HepG2 (cell line): ENCODE measurements around the gene FOSB. TPM values are rescaled to one million over a fixed set of nuclear protein-coding genes. Genes with fewer than 3 reads are reported as not detected.

Source experiments
- ATAC-seq: fragments of 200-7000 bp; cut with Tn5 transposase; 3 replicates; pipeline ENCODE4 v1.9.1; 2020; ENCODE audit warnings: mild to moderate bottlenecking, moderate library complexity
- BruUV-seq: library from RNA; stranded (reverse); fragments of 400-500 nt; replicated peaks from 2 replicates; lab custom pipeline; 2021; lab: Mats Ljungman, UMichigan
- CTCF ChIA-PET: fragments of 300-600 bp; formaldehyde crosslinking; extraction: SDS; loops from one replicate; lab custom pipeline; 2021; ENCODE audit warnings: low total read pairs, inconsistent platforms, low intra/inter-chr PET ratio; lab: Yijun Ruan, JAX
- POLR2A ChIA-PET: fragments of 350-600 bp; sonication (Branson Sonifier 250); formaldehyde crosslinking; loops from one replicate; lab custom pipeline; 2020; ENCODE audit warnings: antibody characterized with exemption, inconsistent platforms; lab: Yijun Ruan, JAX
- DNase-seq: peaks from one replicate; pipeline ENCODE4 v3.0.0-alpha.2; 2015; ENCODE audit warnings: low spot score
- FAIRE-seq: peaks from 3 replicates; lab custom pipeline; 2011; peaks lifted over from hg19 to GRCh38; lab: Jason Lieb, UNC
- H2AFZ ChIP-seq: one replicate; pipeline ENCODE4 v1.6.1; 2011; ENCODE audit warnings: low read length, inconsistent platforms
- H3K27ac ChIP-seq: fragments of 300-600 bp; 3 replicates; pipeline ENCODE4 v1.8.0; 2011; ENCODE audit warnings: mixed run types, mild to moderate bottlenecking, mixed read lengths, low read length, inconsistent platforms; ENCODE audit not compliant: insufficient read depth; ENCODE audit errors: extremely low read length
- H3K27me3 ChIP-seq, 2 experiments: fragments of 200-600 bp in 1 of 2; 2 replicates in 1 of 2; 3 replicates in 1 of 2; pipeline versions ENCODE4 v1.6.0 to v1.8.0; 2011; ENCODE audit warnings: low read length in 2 of 2, mild to moderate bottlenecking in 2 of 2, moderate library complexity in 2 of 2, inconsistent platforms in 1 of 2; ENCODE audit not compliant: insufficient read depth in 2 of 2, control insufficient read depth in 1 of 2
- H3K36me3 ChIP-seq, 2 experiments: fragments of 200-600 bp in 1 of 2; replicated peaks in 1 of 2; 2 replicates in 1 of 2; 3 replicates in 1 of 2; pipeline versions ENCODE4 v1.5.1 to v1.8.0; 2011; ENCODE audit warnings: low read length in 2 of 2, inconsistent platforms in 1 of 2; ENCODE audit not compliant: insufficient read depth in 2 of 2, control insufficient read depth in 1 of 2
- H3K4me1 ChIP-seq: 2 replicates; pipeline ENCODE4 v1.5.1; 2012; ENCODE audit warnings: low read length, inconsistent platforms; ENCODE audit not compliant: insufficient read depth
- H3K4me2 ChIP-seq: 2 replicates; pipeline ENCODE4 v1.6.0; 2011; ENCODE audit warnings: low read depth, low read length, inconsistent platforms
- H3K4me3 ChIP-seq, 3 experiments: fragments of 200-600 bp in 1 of 3; sonication (generic), shearing (Covaris generic) in 1 of 3; replicated peaks in 1 of 3; 2 replicates each; pipeline ENCODE4 v1.5.1; 2011 to 2016; ENCODE audit warnings: low read length in 3 of 3, inconsistent platforms in 2 of 3, low read depth in 2 of 3, mild to moderate bottlenecking in 2 of 3, control low read depth in 1 of 3, mixed read lengths in 1 of 3; ENCODE audit not compliant: insufficient read depth in 1 of 3
- H3K79me2 ChIP-seq: one replicate; pipeline ENCODE4 v1.6.1; 2011; ENCODE audit warnings: low read length, inconsistent platforms; ENCODE audit not compliant: insufficient read depth
- H3K9ac ChIP-seq: 2 replicates; pipeline ENCODE4 v1.6.0; 2011; ENCODE audit warnings: mild to moderate bottlenecking, low read depth, low read length, inconsistent platforms; ENCODE audit not compliant: insufficient read depth
- H3K9me3 ChIP-seq: 2 replicates; pipeline ENCODE4 v1.5.1; 2012; ENCODE audit warnings: mild to moderate bottlenecking, low read length
- H4K20me1 ChIP-seq: 2 replicates; pipeline ENCODE4 v1.6.0; 2011; ENCODE audit warnings: inconsistent platforms, mild to moderate bottlenecking, low read length, moderate library complexity; ENCODE audit not compliant: insufficient read depth
- CC2D1A ChIP-seq: sonication (generic); formaldehyde crosslinking; IDR thresholded peaks from 2 replicates; pipeline ENCODE4 v1.8.1; 2023; ENCODE audit warnings: mild to moderate bottlenecking, missing genetic modification reagents
- POLR2G ChIP-seq: fragments of 200-400 bp; formaldehyde crosslinking; IDR thresholded peaks from 2 replicates; pipeline ENCODE4 v1.6.1; 2018; ENCODE audit warnings: mild to moderate bottlenecking, low read depth, low read length, moderate library complexity
- ZNF558 ChIP-seq: sonication (generic); formaldehyde crosslinking; IDR thresholded peaks from 2 replicates; pipeline ENCODE4 v1.9.0; 2022; ENCODE audit warnings: mild to moderate bottlenecking, missing genetic modification reagents, borderline replicate concordance
- WGBS: methylation state at CpG from one replicate; pipeline ENCODE4 v1.1.6; 2017; ENCODE audit warnings: low lambda C conversion rate; 5-methylcytosine and 5-hydroxymethylcytosine counted together
- in situ Hi-C: cut with HindIII; loops from 2 replicates; pipeline ENCODE4 v1.10.0; 2017; ENCODE audit warnings: low pct_unique_long_range_greater_than_20kb; ENCODE audit not compliant: extremely low pct_ligation_motif_present
- intact Hi-C: fragments of 100-400 bp; cut with micrococcal nuclease; formaldehyde crosslinking; loops from one replicate; pipeline ENCODE4 v1.10.0; 2022; ENCODE audit not compliant: unreplicated experiment
- polyA plus RNA-seq, 8 experiments: library from polyadenylated mRNA; depleted of rRNA in 3 of 8; stranded (reverse) in 7 of 8; unstranded in 1 of 8; fragments of >200 nt; fragmentation: Illumina TruSeq in 4 of 8; extraction: Trizol in 4 of 8; gene quantifications; 2 replicates each; pipeline versions ENCODE4 v1.2.1 to v1.2.3, GENCODE V29; 2011 to 2016; ENCODE audit warnings: low read depth in 4 of 8, missing spikeins in 1 of 8, mixed read lengths in 1 of 8; ENCODE audit not compliant: insufficient read depth in 1 of 8
- total RNA-seq, 5 experiments: library from RNA; depleted of rRNA; stranded (reverse); fragments of >200 nt; fragmentation: Illumina TruSeq; extraction: Trizol; gene quantifications; 2 replicates each; pipeline ENCODE4 v1.2.3, GENCODE V29; 2016; ENCODE audit warnings: low read depth in 1 of 5
- TF ChIP-seq, protein P1 (sequence below): sonication (generic); formaldehyde crosslinking; IDR thresholded peaks from 2 replicates; pipeline ENCODE4 v1.5.1; 2020; ENCODE audit warnings: missing genetic modification reagents, mild to moderate bottlenecking, borderline replicate concordance
- TF ChIP-seq, protein P2 (sequence below): sonication (generic); formaldehyde crosslinking; IDR thresholded peaks from one replicate; pipeline ENCODE4 v1.5.1; 2020; ENCODE audit warnings: mild to moderate bottlenecking, missing genetic modification reagents; ENCODE audit errors: not compliant biosample characterization

Gene FOSB
- total and polyA plus RNA-seq, 2 of the 13 experiments (the other 11 are each of a cell fraction or from before 2014, with no cell fraction given), result 2.8 to 6.0 TPM

DNA sequence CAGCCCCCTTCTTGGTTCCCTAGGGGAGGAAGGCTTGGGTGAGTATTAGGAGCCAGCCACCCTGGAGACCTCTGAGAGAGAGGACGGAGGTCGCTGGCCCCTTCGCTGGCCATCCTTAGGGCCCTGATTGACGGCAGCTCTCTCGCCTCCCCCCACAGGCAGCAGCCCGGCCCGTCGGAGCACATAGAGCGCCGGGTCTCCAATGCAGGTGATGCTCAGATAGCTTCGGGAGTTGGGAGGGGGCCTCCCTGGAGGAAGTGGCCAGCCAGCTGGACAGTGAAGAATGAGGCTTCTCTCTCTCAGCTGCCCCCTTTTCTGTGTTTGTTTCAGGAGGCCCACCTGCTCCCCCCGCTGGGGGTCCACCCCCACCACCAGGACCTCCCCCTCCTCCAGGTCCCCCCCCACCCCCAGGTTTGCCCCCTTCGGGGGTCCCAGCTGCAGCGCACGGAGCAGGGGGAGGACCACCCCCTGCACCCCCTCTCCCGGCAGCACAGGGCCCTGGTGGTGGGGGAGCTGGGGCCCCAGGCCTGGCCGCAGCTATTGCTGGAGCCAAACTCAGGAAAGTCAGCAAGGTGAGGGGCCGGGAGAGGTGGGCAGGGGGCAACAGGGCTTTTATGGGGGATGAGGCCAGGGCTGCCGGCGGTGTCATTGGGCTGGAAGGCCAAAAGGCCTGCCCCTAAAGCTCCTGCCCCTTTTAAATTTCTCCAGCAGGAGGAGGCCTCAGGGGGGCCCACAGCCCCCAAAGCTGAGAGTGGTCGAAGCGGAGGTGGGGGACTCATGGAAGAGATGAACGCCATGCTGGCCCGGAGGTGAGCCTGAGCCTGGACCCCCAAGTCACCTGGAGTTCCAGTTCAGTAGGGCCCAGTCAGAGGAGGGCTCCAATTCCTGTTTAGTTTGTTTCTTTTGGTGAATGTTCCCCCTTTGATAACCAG is 54.5 kb downstream of the FOSB start:
- intact Hi-C loops (loop anchor here (5.0 kb wide), 1 partner anchor 35 kb away; no protein-coding TSS in a partner anchor), in situ Hi-C loops (loop anchor here (5.0 kb wide), 1 partner anchor 35 kb away; no protein-coding TSS in a partner anchor)
- no peaks in the 10 kb centered on the region for H3K9me3 ChIP-seq
- no peak for FAIRE-seq
- H3K4me1 ChIP-seq, result peaks cover 15% of the 10 kb centered on the region
- ChIA-PET CTCF (interaction anchor here (1.6 kb wide), 1 partner anchor 48 kb away, joined by 10 read pairs; no protein-coding TSS in a partner anchor), POLR2A (no interaction called here)
- peaks cover 36 to 63% of the 10 kb centered on the region in 2 experiments for H3K36me3 ChIP-seq
- H3K27ac ChIP-seq, result no peak overlapping the region
- ATAC-seq, result no peak
- H3K4me3 ChIP-seq, result no peak overlapping the region
- H3K9ac ChIP-seq, result no peak overlapping the region
- WGBS, result 100% methylated on average over 10 of the region's 24 CpGs
- H2AFZ ChIP-seq, result no peak overlapping the region
- H3K4me2 ChIP-seq, result no peak overlapping the region
- BruUV-seq, result no TSS peak
- H3K27me3 ChIP-seq, result no peaks in the 10 kb centered on the region
- H3K79me2 ChIP-seq, result no peaks in the 10 kb centered on the region
- no peak for DNase-seq
- H4K20me1 ChIP-seq, result peaks cover 2% of the 10 kb centered on the region; the same call in 1 of the 2 replicates
- TF ChIP-seq, protein P1, sequence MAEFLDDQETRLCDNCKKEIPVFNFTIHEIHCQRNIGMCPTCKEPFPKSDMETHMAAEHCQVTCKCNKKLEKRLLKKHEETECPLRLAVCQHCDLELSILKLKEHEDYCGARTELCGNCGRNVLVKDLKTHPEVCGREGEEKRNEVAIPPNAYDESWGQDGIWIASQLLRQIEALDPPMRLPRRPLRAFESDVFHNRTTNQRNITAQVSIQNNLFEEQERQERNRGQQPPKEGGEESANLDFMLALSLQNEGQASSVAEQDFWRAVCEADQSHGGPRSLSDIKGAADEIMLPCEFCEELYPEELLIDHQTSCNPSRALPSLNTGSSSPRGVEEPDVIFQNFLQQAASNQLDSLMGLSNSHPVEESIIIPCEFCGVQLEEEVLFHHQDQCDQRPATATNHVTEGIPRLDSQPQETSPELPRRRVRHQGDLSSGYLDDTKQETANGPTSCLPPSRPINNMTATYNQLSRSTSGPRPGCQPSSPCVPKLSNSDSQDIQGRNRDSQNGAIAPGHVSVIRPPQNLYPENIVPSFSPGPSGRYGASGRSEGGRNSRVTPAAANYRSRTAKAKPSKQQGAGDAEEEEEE (CRISPR knock-in tag), result no peak
- TF ChIP-seq POLR2G (0 out of 2 replicates have a peak, but pooled peaks have one; percentile 21), ZNF558 (CRISPR knock-in tag) (no peak), CC2D1A (CRISPR knock-in tag) (no peak)
- TF ChIP-seq, protein P2, sequence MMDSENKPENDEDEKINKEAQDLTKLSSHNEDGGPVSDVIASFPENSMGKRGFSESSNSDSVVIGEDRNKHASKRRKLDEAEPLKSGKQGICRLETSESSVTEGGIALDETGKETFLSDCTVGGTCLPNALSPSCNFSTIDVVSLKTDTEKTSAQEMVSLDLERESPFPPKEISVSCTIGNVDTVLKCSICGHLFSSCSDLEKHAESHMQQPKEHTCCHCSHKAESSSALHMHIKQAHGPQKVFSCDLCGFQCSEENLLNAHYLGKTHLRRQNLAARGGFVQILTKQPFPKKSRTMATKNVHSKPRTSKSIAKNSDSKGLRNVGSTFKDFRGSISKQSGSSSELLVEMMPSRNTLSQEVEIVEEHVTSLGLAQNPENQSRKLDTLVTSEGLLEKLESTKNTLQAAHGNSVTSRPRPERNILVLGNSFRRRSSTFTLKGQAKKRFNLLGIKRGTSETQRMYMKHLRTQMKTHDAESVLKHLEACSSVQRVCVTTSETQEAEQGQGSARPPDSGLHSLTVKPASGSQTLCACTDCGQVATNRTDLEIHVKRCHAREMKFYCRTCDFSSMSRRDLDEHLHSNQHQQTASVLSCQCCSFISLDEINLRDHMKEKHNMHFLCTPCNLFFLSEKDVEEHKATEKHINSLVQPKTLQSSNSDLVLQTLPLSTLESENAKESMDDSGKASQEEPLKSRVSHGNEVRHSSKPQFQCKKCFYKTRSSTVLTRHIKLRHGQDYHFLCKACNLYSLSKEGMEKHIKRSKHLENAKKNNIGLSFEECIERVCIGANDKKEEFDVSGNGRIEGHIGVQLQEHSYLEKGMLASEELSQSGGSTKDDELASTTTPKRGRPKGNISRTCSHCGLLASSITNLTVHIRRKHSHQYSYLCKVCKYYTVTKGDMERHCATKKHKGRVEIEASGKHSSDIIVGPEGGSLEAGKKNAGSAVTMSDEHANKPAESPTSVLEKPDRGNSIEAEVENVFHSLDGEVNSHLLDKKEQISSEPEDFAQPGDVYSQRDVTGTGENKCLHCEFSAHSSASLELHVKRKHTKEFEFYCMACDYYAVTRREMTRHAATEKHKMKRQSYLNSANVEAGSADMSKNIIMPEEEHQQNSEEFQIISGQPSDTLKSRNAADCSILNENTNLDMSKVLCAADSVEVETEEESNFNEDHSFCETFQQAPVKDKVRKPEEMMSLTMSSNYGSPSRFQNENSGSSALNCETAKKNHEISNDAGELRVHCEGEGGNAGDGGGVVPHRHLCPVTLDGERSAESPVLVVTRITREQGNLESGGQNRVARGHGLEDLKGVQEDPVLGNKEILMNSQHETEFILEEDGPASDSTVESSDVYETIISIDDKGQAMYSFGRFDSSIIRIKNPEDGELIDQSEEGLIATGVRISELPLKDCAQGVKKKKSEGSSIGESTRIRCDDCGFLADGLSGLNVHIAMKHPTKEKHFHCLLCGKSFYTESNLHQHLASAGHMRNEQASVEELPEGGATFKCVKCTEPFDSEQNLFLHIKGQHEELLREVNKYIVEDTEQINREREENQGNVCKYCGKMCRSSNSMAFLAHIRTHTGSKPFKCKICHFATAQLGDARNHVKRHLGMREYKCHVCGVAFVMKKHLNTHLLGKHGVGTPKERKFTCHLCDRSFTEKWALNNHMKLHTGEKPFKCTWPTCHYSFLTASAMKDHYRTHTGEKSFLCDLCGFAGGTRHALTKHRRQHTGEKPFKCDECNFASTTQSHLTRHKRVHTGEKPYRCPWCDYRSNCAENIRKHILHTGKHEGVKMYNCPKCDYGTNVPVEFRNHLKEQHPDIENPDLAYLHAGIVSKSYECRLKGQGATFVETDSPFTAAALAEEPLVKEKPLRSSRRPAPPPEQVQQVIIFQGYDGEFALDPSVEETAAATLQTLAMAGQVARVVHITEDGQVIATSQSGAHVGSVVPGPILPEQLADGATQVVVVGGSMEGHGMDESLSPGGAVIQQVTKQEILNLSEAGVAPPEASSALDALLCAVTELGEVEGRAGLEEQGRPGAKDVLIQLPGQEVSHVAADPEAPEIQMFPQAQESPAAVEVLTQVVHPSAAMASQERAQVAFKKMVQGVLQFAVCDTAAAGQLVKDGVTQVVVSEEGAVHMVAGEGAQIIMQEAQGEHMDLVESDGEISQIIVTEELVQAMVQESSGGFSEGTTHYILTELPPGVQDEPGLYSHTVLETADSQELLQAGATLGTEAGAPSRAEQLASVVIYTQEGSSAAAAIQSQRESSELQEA (CRISPR knock-in tag), result no peak
